Activated CD8-positive, alpha-beta memory T cell treated with anti-CD3 and anti-CD28 coated beads, Interleukin-2, amount 50 U/mL, for 1 hour (primary cell): ENCODE results near the gene TFPI.

Experiments
- DNase-seq: peaks from one replicate; pipeline ENCODE4 v3.0.0-alpha.2; 2020; ENCODE audit errors: extremely low read depth

The TFPI gene

DNA sequence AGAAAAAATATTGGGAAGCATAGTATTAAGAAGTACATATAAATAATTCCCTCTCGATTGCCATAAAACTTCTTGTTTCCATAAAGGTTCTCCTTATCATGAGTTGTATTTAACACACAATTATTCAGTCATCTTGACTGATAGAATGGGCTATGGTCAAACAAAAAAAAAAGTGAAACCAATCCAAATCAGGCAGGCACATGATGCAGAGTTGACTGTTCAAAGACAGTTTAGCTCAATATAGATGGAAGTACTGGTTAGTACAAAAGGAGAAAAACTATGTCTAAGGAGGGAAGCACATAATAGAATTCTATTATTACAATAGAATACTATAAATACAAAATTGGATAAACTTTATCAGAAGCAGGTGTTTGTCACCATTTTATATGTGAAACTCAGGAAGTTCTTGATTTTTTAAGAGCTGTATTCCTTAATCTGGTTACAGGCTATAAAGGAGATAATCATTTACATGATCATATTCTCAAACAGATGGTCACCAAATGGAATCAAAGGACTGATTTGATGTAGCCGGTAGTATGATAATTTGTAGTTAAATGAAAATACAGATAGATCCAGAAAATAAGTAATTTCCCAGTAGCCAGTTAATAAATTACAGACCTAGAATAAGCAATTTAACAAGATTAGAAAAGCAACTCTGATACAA lies 88.0 kb downstream of the TFPI start:
- DNase-seq, result no peak

DNA sequence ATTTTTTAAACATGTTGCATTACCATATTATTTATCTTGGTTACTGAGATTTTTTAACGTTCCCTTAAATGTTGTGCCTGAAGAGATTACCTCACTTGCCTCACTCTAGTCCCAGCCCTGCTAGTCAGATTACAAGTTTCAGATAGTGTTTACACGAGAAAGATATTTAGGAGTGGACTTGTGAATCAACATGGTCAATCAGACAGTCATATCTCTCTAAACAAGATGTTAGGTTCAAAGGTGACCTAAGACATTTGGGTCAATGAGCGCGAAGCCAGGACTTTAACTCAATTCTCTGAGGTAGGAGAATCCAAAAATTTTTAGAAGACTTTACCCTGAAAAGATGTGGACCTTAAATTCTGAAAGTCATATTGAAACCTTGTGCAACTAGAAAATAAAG lies 91.4 kb downstream of the TFPI start:
- DNase-seq, result no peak

DNA sequence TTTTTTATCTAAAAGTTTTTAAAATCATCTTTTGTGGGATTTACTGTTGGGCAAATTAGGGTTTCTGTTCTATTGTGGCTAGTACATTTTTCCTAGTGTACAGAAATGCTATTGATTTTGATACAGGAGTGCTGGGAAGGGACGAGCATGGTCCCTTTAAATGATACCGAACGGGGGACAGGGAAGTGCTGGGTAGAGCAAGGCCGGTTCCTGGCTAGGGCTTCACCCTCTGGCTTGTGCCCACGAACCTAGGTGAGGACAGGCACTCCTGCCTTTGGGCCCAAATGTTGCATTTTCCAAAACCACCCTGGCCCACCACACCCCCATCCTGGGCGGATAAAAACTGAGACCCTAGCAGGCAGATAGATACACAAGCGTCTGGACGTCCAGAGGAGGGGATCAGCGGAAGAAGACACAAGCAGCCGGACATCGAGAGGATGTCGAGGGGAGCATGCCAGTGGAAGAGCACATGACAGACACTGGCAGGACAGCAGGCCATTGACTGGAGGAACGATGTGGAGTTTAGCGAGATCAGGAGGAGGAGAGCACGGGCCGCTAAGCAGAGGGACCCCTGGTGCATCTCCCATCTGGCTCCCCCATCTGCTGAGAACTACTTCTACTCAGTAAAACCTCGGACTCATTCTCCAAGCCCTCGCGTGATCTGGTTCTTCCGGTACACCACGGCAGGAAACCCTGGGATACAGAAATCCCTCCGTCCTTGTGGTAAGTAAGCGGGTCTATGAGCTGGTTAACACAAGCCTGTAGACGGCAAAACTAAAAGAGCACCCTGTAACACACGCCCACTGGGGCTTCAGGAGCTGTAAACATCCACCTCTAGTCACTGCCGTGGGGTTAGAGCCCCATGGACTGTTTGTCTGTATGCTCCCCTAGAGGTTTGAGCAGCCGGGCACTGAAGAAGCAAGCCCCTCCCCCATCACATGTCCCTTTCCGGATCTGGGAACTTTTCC lies 92.7 kb downstream of the TFPI start:
- DNase-seq, result no peak

DNA sequence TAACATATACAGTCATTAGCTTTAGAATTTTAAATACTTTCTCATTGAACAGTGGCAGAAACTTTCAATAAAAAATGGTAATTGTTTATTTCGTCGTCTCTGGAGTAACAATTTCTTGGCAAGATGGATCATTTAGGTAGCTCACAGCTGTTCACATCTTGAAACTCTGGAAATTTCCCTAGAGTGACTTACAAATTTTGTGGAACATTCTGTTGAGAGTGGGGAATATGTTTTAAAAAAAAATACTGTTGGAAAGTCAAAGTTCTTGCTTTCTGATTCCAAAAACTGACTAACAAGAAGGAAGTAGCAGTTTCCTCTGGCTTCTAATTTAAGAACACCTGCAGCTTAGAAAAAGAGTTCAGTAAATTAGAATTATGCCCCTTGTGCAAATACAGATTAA lies 95.0 kb downstream of the TFPI start:
- DNase-seq, result no peak

DNA sequence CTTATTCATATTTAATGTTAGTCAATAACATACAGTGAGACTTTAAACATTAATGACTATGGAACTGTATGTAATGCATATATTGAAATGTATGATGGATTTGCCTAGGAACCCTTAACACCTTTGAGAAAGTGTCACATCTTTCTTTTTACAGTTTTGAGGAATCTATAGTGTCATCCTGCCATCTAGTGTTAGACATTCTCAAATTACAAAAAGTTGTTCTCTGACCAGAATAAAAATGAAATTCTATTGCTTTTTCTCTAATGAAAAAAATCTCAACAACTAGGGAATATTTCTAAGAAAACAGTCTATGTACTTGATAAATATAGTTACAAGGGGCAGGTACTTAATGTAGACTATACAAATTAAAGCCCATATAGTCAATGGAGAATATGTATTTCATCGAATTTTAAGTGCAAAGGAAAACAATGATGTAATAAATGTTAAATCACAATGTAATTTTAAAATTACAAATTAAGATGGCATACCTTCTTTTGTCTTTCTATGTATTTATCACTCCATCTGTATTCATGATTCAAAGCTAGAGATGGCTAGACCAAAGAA lies 101.1 kb downstream of the TFPI start:
- DNase-seq, result no peak

DNA sequence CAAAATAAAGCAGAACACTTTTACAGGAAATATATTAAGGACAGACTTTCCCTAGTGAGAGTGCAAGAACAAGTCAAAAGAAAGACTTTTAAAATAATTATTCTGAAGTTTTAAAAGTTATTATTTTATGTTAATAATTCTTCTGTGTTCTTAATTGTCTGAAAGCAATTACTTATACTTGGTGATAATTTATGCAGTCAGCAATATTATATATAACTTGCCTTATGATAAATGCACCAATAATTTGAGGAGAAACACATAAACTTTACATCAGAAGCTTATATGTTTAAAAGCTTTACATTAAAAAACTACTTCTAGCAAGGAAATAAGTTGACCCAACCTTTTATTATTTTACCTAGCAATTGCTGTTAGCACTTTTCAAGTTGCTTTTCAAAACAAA lies 102.7 kb downstream of the TFPI start:
- DNase-seq, result no peak

DNA sequence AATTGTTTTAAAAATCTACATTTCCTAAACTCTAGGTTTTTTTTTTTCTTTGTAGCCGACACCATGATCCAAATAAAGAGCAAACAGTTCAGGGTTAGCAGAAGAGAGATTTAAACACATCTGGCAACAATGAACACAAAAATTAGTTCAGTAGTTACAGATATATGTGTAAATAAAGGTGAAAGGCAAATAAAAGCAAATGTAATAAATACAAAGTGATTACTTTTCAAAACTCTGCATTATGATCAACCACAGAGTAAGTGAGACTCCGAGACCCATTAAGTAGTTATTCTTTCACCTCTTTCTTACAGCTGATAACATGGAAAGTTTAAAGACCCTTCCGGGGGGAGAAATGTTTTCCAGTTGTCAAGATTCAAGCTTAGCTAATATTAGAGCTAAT lies 106.9 kb downstream of the TFPI start:
- DNase-seq, result no peak

DNA sequence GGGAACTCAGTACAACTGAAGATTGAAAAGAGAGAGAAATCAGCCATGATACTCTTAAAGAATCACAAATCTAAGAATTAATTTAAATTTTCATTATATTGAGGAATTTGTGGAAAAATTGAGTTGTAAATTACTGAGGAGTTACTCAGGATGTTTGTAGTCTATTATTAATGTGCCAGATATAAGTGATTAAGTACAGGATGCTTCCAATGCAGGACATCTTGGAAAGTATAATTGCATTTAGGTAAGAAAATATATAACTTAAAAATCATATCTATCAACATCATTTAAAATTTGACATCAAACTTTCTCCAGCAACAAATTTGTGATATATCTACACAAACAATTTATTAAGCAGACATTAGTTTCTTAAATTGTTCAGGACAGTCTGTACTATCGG lies 107.5 kb downstream of the TFPI start:
- no peak for DNase-seq

DNA sequence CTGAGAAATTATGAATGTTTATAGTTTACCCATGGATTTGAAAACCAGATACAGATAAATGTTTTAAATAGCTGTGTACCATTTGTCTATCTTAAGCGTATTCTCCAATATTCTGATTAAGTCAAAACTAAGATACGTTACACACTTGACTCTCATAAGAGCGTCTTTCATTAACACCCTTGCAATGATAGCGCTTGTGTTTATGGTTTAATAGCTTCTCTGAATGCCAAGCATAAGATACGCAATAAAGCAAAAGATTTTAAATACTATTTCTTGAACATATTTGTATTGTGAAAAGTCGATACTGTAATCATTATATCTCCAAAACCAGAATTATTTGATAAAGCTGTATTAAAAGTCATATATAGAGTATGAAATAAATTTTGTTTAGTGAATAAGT lies 109.2 kb downstream of the TFPI start:
- no peak for DNase-seq

DNA sequence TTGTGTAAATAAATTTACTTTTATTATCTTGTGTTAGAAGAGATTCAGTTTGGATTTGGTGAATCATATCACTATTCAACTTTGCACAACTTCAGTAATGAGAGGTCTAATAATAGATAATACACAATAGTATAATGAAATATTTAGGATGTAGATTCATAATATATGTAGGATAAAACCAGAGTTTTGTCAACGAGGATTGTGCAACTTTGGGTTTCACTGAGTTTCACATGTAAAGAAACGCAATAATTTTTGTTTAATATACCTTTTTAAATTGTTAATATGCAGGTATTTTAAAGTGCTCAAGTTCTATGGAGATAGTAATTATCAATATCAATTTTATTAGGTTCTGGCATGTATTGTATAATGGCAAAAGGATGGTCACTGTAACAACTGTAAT lies 111.5 kb downstream of the TFPI start:
- DNase-seq, result no peak

DNA sequence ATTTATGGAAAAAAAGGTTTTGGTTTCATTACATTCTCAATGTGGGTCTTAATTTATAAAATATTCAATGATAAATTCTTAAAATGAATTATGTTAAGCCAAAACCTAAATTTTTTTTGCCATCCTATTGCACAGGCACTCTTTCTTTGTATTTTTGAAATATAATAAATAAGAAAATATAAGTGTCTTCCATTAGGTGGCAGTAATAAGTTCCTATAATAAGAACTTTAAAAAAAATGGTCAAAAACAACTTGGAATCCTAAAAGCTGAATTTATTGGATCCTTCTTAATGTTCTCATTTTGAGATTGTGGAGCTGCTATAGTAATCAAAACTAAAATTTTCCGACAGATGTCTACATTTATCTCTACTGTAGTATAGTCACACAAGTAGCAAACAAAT lies 111.9 kb downstream of the TFPI start:
- no peak for DNase-seq

DNA sequence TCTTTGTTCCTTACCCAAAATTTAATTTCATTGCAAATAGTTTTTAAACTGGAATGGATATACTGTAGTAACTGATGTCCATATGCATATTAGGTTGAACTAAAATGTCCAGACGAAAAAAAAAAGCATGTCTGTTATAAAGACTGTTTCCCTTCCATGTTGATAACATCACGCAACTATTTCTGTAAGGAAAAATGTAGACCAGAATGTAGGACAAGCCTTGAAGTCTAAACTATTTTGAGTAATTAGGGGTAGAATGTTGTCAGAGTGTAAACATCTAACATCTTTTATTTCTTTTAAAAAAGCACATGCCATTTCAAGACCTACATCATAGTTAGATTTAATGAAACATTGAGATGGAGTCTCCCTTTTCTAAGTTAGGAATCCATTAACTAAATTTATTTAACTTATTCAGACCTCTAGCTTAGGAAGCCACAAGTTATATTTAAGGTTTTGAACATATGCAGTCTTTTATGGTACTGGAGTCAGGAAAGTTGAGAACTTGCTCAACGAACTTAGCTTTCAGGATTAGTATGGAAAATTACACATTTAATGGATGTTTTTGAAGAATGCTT lies 114.0 kb downstream of the TFPI start:
- no peak for DNase-seq

DNA sequence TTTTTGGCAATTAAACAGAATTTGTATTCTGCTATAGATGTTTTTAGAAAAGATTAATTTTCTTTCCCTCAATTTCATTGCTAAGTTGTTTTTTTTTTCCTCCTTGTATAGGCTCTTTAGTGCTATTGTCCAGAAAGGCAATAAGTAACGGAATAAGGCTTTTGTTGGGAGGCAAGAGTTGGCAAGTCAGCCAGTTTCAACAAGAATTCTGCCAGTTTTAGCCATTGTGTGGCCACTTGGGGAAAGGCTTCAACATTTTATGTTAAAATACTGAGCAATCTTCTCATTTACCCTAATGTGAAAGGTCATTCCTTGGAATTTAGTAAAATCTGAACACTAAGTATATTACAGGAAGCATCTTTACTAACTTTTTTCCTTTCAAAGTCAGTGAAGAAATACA lies 115.8 kb downstream of the TFPI start:
- DNase-seq, result no peak

DNA sequence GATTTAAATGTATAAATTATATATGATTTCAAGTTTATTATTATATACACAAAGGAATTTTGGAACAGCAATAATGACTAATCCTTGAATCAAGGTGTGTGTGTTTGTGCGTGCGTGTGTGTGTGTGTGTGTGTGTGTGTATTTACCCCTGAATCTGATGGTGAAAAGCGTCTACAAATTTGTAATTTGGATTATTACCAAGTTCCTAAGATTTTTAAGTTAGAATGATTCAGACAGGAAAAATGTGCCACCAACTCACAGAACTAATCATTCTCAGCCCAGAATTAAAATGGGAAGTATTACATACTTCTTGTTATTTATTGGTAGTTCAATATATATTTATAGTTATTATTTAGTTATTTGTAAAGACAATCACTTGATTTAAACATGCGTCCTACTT lies 118.5 kb downstream of the TFPI start:
- no peak for DNase-seq

DNA sequence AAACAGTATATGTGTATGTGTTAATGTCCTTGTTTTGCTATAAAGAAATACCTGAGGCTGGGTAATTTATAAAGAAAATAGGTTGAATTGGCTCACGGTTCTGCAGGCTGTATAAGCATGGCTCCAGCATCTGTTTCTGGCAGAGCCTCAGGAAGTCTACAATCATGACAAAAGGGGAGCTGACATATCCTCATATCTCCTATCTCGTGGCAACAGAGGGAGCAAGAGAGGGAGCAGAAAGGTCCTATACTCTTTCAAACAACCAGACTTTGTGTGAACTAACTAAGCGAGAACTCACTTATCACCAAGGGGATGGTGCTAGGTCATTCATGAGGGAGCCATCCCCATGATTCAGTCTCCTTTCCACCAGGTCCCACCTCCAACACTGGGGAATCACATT lies 119.2 kb downstream of the TFPI start:
- no peak for DNase-seq

DNA sequence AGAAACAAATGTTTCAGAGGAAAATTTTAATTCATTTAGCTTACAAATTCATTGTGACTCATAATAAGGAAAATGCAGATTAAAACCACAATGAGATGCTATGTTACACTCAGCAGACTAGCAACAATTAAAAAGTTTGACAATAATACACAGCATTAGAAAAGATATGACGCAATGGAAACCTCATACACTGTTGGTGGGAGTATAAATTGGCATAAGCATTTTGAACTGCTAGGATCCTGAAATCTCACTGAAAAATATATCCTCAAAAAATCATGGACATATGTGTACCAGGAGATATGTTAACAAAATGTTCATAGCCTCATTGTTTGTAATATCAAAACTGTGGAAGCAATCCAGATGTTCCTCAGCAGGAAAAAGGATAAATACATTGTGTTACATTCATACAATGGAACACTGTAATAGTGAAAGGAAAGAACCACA lies 119.9 kb downstream of the TFPI start:
- no peak for DNase-seq

DNA sequence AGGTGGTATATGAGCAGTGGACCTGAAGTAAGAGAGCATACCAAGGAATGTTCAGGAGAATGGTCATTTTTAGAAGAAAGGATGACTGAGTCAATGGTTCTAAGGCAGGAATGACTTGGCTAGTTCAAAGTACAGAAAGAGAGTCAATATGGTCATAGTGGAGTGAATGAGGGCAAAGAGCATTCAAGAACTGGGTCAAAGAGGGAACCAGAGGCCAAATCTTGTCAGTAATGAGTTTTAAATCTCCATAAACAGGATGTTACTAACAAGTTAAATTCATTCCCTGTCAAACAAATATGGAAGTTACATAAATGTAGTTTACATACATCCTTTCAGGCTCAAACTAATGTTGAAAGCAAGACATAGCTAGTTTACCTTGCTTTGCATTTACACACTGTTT lies 122.3 kb downstream of the TFPI start:
- DNase-seq, result no peak

DNA sequence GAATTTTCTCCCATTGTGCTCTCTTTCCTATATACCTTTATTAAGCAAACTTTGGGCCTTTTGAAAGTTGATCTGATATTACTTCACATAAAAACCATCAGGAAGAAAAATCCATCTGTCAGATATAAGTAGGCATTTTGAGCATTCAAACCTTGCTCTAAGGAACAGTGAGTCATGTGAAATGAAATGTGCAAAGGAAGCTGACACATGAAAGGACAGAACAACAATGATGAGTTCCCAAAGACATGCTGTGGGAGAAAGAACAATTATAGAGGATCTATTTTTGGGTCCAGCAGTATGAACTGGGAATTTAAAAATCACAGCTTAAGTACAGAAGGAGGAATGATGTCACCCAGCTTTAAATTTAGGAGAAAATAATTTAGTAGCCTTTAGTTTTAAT lies 124.2 kb downstream of the TFPI start:
- no peak for DNase-seq

DNA sequence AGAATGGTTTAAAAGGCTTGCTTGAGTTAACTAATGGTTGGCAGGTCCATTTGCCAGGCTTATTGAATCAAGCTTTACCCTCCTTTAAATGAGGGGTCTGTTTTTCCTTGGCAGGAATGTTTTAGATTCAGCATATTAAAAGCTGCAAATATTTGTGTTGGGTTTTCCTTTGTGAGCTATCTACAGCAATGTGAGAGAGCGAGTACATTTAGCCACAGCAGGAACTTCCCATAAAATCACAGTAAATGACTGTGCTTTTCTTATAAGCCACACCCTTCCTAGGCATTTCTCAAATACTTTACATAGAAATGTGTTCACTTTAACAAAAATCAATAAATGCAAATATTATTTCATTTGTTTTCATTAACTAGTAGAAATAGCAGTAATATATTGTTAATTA lies 130.1 kb downstream of the TFPI start:
- DNase-seq, result no peak

DNA sequence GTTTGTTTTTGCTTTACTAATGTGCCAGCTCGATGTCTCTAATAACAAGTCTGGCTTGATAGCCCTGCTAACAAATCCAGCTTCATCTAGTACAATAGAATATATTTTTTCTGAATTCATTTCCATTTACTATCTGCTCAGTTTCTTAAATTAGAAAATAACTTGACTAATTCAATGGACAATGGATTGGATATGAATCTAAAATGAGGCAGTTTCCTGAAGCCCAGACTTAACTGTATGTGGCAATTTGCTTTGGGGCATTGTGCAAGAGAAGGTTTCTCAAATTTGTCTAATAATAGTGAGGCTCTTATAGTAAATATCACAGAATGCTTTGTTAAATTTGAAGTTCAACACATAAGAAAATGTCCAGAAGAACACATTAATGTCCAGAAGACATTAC lies 132.0 kb downstream of the TFPI start:
- no peak for DNase-seq

DNA sequence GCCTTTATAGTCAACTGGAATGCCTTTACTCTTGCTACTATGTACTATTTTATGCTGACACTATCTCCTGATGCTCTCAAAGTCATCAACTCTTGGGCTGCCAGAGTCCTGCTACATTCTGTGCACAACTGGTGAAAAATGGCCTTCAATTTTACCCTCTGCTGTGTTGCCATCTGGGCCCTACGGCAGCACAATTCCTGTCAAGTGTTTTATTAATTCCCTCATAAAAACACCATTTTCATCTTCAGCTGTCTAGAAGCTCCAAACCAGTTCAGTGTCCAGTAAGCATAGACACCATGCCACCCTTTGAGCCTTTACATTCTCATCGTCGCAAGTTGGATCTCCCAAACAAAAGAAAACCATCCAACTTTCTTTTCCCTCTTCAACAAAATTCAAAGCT lies 132.7 kb downstream of the TFPI start:
- no peak for DNase-seq

DNA sequence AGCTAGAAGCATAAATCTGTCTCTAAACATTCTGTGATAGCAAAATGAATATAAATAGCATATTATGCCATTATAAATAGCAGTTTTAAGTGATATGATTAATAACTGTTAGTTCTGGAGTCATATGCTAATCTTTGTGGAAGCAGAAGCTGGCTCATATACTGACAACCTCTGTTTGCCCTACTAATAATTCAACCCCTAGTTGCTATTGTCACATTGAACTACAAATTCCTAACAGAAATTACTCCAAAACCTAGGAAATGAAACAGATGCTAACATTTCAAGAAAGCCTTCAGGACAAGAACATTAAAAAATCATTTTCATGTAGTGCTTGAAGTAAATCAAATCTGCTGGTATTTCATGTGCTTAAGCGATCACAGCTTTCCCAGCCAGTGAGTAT lies 134.4 kb downstream of the TFPI start:
- no peak for DNase-seq

DNA sequence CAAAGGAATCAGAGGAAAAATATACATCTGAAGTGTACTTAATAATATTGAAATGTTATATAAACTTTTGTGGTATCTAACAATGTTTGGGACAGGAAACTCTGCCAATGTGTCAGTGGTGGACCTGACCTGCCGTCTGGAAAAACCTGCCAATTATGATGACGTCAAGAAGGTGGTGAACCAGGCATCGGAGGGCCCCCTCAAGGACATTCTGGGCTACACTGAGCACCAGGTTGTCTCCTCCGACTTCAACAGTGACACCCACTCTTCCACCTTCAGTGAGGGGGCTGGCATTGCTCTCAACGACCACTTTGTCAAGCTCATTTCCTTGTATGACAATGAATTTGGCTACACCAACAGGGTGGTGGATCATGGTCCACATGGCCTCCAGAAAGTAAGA lies 138.8 kb downstream of the TFPI start:
- no peak for DNase-seq
